Kidney epithelial cell (primary cell): Measurements from ENCODE around the gene FOXG1. TPM values are rescaled to one million over a fixed set of nuclear protein-coding genes. Genes with fewer than 3 reads are reported as not detected.

Experiments used
- DNase-seq: peaks from one replicate; pipeline ENCODE4 v3.0.0-alpha.2; 2010; ENCODE audit warnings: low read depth
- H3K27me3 ChIP-seq: 2 replicates; pipeline ENCODE4 v1.6.0; 2011; ENCODE audit warnings: low read length; ENCODE audit not compliant: control insufficient read depth, insufficient read depth
- H3K36me3 ChIP-seq: 2 replicates; pipeline ENCODE4 v1.5.1; 2011; ENCODE audit warnings: low read length; ENCODE audit not compliant: control insufficient read depth, insufficient read depth
- H3K4me3 ChIP-seq: 2 replicates; pipeline ENCODE4 v1.5.1; 2011; ENCODE audit warnings: low read depth, mild to moderate bottlenecking, control low read depth, low read length
- CTCF ChIP-seq: IDR thresholded peaks from 2 replicates; pipeline ENCODE4 v1.5.1; 2011; ENCODE audit warnings: mild to moderate bottlenecking, moderate library complexity, low read length, control low read depth, inconsistent platforms; ENCODE audit not compliant: insufficient read depth, poor library complexity, severe bottlenecking
- total RNA-seq: library from RNA; depleted of rRNA; stranded (reverse); fragments of >200 nt; gene quantifications from 2 replicates; pipeline ENCODE4 v1.2.3, GENCODE V29; 2015

FOXG1 gene
- total RNA-seq, 1 donor from 2014 or later, result 0.17 TPM

DNA sequence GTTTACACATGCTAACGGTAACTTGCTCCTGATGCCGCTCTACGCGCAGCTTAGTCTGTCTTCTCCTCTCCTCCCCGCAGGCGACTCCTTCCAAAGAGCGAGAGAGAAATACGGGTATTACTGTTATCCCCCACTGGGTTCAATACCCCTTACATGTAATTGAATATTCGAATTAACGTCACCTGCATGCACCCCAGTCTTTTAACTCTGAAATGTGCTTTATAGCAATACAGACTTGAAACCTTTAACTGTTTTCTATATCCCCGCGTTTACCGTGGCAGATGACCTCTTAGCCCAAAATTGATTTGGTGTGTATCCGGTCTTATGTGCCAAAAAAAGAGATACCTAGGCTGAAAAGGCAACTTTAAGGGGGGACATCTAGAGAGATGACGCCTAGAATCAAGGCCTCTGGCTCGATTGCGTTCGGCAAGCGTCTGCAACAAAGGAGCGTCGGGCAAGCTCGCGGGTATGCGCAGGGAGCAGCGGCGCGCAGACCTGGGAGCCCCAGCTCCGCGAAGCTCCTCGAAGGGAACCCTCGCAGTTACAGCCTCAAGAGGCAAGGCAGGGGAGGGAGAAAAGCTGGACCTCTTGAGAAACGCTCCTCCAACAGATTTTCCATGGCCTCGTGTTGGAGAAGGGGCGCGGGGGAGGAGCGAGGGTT is 6.8 kb upstream of the FOXG1 start:
- Histone ChIP-seq H3K36me3 (no peaks in the 10 kb centered on the region), H3K27me3 (peaks cover 89% of the 10 kb centered on the region), H3K4me3 (no peak overlapping the region)
- DNase-seq, result no peak
- TF ChIP-seq CTCF, result no peak

DNA sequence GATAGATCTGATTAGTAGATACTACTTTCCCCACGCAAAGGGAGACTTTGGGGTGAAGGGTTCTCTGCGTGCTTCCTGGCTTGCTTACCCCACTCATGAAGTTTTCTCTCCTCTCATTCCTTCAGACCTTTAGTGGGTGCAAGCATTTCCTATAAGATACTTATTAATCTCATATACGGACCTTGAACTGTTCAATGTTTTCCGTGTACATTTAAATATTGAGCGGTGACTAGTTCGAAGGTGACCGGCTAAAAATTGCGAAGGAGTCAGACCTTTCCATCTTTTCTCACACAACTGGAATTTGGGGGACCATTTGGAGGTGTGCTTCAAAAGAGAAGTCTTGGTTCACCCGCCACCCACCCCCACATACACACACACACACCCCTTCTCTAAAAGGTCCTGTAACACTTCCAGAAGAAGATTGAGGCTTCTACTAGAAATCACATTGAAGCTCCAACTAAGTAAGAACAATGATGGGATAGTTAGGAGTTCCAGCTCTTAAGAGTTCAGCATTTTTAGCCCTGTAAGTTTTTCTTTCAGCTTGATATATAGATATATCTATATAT is 6.1 kb upstream of the FOXG1 start:
- peaks cover 88% of the 10 kb centered on the region for H3K27me3 ChIP-seq
- no peak for DNase-seq
- TF ChIP-seq CTCF, result no peak
- H3K36me3 ChIP-seq, result no peaks in the 10 kb centered on the region
- H3K4me3 ChIP-seq, result no peak overlapping the region

GRCh38 chr14:28761438-28762291 is 4.9 kb upstream of the FOXG1 start:
- no peak overlapping the region for H3K4me3 ChIP-seq
- no peaks in the 10 kb centered on the region for H3K36me3 ChIP-seq
- peaks cover 87% of the 10 kb centered on the region for H3K27me3 ChIP-seq
- DNase-seq, result no peak
- no peak for TF ChIP-seq CTCF

DNA sequence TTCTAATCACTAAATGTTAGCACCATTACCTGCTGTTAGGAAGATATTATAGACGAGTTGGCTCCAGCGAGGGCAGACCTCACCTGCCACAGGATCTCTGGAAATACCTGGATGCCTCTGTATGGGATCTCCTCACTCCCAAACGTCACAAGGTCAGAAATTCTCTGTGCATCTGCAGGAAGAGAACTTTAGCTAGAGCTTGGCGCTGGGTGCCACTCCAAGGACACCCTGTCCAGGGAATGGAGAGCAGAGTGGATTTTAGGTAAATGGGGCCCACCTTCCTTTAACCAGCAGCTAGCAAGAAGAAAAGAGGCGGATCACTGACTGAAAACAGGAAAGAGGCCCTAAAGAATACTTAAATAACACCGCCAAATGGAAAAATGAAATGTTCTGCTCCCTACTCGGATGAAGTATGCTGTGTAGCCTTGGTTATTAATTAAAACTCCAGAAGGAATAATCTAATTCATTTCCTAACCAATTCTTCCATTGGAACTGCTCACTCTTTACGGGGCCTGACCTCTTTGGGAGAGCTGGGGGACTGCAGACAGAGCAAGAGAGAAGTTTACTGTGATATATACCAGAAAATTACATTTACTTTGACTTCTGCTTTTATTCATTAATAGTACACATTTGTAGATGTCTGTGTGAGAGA is 4.2 kb upstream of the FOXG1 start:
- Histone ChIP-seq H3K36me3 (no peaks in the 10 kb centered on the region), H3K27me3 (peaks cover 85% of the 10 kb centered on the region), H3K4me3 (no peak overlapping the region)
- no peak for TF ChIP-seq CTCF
- DNase-seq, result no peak

- no peak for TF ChIP-seq CTCF
- peaks cover 84% of the 10 kb centered on the region for H3K27me3 ChIP-seq
- no peaks in the 10 kb centered on the region for H3K36me3 ChIP-seq
- H3K4me3 ChIP-seq, result no peak overlapping the region
- no peak for DNase-seq
These were observed 3.6 kb upstream of the FOXG1 start for GRCh38 chr14:28762955-28763326.
